ENCODE results near the gene ETS2.

Gene ETS2

DNA sequence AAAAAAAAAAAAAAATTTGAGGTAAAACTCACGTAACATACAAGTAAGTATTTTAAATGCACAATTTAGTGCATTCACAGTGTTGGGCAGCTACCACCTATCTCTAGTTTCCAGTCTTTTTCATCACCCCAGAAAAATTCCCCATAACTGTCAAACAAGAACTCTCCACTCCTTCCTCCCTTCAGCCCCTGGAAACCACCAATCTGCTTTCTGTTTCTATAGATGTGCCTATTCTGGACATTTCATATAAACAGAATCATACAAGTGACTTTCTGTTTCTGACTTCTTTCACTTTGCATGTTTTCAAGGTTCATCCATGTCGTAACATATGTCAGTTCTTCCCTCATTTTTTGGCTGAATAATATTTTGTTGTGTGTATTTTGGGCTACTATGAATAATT lies 24.9 kb upstream of the ETS2 start:
- DNase-seq: no peak

DNA sequence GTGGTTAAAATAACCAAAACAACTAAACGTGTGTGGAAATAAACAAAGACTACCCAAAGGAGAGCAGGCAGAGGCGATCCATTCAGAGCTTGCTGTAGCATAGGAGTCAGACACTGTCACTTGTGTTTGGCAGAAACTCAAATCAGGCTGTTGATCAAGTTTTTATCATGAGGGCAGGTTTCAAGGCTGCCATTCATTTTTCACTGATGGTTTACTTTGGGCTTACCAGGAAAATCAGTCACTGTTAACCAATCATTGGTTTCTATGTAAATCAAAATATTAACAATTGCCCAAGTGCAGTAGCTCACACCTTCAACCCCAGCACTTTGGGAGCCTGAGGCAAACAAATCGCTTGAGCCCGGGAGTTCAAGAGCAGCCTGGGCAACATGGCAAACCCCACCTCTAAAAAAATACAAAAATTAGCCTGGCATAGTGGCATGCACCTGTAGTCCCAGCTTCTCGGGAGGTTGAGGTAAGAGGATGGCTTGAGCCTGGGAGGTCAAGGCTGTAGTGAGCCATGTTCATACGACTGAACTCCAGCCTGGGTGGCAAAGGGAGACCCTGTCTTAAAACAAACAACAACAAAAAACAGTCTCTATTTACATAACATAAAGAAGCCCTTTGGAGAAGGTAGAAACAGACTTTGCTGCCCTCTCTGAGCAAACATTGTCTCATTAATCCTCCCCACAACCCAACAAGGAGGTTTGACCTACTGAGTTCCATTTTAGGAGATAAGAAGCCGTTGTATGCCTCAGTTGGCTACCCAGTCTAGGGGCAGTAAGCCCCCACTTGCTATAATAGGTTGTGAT lies 21.1 kb upstream of the ETS2 start:
- DNase-seq: no peak

DNA sequence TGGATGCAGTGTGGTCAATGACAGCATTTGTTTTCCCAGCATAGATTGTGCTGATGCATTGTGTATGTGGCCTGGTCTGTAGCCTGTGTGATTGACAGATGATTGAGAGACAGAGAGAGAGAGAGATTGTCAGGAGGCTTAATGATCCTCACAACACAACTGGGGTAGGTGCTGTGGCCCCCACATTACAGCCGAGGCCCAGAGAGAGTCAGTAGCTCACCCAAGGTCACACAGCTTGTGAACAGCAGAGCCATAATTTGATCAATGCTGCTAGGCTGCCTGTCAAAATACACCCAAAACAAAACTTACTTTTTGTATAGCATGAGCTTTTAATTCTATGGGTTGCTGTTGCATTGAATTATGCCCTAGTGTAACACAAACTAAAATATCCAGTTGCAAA lies 20.2 kb upstream of the ETS2 start:
- DNase-seq: no peak

DNA sequence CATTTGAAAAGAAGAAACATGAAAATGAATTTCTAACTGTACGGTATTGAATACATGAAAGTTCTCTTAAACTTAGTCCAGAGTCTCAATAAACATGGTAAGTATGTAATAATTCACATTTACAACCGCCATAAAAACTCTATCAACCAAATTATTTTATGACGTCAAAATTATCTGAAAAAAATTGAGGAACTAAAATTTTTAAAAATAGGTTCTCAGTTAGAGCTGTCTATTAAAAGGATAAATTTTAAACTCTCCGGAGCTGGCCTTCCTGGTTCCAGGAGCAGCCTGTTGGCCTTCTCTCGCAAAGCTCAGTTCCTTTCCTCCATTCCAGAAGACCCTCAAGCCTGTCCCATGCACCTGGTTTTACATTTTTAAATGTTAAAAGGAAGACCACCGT lies 18.7 kb upstream of the ETS2 start:
- no peak for DNase-seq

DNA sequence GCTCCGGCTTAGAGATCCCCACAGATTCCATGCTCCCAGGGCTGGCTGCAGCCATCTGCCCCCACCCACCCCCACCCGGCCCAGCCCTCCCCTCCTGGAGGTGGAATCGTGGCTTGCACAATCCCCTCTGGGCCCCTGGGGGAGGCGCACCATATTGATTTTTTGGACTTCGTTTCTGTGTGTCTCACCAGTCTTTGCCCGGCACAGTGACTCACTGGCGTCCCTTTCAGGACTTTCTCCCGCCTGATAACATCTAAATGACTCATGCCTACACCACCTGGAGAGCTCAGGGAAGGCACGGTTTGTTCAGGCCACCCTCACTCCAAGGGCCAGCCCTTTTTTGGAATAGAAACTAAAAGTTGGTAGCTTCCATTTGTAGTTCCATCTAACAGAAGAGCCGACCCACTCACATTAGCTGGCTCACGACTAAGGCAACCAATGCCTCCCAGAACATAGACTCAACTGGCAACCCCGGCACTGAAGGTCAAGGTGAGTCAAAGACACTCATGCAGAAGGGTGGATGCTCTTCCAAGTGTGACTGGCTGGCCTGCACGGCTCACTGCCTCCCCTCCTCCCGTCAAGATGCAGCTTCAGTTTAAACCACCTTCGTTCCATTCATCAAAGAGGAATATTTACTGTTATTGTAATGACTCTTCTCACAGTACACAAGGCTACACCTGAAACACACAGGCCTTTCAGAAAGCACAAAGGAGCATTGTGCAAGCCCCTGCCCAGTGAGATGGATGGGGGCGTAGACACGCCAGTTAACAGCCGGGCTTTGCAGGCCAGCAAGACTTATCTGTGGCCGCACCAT lies 18.1 kb upstream of the ETS2 start:
- DNase-seq: no peak

DNA sequence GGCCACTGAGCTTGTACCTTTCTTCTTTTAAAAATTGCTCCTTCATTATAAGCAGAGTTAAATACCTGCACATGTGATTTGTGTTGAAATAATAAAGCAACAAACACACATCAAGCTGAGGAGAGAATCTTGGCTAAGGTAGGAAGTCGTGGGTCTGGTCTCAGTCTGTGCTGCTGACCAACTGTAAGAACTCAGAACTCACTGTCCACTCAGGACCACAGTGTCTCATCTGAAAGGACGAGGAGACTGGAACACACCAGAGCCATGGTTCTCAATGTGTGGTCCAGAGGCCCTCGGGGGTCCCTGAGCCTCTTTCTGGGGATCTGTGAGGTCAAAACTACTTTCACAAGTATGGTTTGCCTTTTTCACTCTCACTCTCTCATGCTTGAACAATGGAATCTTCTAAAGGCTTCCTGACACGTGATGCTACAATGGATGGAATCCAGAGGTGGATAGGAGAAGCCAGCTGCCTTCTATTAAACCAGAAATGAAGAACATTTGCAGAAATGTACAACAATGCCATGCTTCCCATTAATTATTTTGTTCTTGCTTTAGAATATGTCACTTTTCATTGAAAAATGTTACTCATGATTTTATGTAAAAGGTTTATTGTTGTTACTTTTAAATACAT lies 17.3 kb upstream of the ETS2 start:
- no peak for DNase-seq

DNA sequence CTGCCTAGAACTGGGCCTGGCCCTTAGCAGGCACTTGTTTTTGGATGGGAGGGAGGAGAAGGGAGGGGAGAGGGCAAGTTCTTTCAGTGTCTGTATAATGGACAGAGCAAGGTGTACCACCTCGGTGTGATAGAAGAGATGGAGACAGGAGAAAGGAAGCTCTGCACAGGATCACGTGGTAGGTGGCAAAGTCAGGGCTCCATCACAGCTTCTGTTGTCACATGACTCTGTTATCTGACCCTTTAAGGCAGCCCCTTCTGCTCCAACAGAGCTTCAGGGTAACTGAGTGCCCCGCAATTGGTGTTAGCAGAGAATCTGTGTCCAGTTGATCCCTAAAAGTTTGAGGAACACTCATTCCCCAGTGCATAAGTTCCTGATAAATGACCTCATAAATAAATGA lies 16.5 kb upstream of the ETS2 start:
- no peak for DNase-seq

DNA sequence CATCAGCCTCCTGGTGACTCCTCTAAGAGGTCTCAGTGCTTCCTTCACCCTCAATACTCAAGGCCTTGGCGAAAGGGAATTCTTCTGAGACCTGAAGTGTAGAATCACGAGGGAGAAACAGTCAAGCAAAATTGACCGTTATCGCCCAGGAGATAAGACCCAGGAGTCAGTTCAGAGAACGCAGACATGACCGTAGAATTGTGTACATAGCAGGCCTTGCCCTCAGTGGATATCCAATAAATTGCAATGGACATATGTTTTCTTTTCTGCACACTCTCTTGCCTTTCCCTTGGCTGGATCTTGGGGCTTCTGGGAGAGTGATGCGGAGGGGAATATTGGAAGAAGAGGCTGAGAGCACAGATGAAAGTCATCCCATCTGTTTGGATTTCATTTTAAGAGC lies 15.7 kb upstream of the ETS2 start:
- DNase-seq: no peak

DNA sequence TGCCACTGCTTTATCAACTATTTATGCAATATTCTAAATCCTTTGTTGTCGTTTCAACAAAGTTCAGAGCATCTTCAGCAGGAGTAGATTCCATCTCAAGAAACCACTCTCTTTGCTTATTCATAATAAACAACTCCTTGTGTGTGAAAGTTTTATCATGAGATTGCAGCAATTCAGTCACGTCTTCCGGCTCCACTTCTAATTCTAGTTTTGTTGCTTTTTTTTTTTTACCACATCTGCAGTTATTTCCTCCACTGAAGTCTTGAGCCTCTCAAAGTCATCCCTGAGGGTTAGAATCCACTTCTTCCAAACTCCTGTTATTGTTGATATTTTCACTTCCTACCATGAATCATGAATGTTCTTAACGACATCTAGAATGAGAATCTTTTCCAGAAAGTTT lies 14.8 kb upstream of the ETS2 start:
- DNase-seq: no peak

DNA sequence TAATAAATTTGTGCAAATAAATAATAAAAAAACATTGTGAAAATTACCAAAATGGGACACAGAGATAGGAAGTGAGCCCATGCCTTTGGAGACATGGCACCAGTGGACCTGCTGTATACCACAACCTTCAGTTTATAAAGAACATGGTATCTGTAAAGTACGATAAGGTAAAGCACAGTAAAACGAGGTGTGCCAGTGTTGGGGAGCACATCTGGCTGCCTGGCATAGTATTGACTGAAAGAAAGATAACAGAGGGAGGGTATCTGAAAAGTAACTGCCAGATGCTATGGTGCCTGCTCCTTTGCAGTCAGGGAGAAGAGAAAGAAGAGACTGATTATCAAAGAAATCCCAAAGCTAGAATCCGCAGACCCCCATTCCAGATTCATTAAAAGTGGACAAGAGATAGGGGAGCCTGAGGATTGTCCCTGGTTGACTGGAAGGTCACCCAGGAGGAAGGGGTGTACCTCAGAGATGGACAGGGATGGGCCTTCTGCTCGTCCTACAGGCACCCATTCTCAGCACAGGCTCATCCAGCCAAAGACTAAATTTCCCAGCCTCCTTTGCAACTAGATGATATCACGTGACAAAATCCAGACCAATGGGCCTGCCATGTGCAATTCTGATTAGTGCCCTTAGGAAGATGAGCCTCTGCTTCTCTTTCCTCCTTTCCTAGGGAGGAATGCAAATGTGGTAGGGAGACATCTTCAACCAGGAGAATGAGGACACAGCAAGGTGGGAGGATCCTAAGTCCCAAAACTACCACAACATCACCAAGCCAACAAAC lies 12.9 kb upstream of the ETS2 start:
- DNase-seq: no peak

DNA sequence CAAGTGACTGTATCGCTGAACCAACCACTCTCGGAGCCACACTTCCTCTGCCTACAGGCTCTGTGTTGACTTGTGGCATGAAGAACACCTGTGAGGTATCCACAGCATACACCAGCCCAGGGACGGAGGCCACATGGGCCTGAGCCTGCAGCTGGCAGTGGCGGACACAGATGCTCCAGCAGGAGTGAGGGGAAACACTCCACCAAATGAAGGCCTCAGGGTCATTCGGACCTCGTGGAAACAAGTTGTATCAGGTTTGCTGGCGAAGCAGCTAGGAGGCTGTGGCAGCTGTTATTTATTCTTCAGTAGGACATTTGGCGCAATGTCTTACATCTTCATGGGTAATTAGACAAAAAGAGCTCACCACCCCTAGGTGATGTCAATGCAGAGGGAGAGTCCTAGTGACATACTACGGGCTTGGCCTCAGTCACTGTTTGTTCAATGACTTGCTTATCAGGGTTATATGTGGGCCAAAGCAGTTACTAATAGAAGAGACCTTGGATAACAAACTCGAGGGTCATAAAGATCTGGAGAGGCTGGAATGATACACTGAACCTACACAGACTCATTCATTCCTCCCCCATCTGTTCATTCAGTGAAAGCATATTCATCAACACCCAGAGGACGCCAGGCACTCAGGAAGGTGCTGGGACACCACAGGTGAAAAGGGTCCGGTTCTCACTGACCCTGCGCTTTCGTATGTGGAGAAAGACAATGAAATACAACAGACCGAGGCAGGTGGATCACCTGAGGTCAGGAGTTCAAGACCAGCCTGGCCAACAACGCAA lies 11.6 kb upstream of the ETS2 start:
- DNase-seq: no peak

DNA sequence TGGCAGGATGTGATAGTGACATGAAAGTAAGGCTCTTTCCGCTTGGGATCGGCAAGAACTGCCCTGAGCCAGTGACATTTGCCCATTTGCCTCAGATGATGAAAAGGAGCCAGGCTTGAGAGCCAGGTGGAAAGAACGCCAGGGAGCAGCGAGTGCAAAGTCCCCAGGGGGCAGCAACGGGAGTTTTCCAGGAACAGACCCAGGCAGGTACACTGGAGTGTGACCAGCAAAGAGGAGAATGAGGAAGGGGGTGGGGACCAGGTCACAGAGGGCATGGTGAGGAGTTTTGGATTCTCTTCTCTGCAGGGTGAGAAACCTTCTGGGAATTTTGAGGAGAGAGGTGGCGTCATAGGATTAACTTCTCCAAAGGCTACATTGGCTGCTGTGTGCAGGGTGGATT lies 10.8 kb upstream of the ETS2 start:
- DNase-seq: no peak

DNA sequence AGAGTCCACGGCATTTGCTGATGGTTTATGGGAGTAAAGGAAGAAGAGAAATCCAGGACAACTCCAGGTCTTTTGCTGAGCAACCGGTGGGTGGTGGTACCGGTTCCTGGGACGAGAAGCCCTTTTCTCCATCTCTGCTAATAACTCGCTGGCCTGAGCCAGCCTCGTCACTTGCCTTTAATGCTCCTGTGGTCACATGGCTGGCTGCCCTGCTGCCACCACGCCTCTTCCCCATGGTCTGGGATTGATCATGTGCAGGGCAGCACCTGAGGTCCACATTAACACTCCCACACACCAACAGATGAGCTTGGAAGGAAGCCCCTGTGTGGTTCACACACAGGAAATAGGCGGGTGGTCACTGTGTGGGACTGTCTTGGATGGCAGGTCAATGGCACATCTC lies 10.3 kb upstream of the ETS2 start:
- no peak for DNase-seq

DNA sequence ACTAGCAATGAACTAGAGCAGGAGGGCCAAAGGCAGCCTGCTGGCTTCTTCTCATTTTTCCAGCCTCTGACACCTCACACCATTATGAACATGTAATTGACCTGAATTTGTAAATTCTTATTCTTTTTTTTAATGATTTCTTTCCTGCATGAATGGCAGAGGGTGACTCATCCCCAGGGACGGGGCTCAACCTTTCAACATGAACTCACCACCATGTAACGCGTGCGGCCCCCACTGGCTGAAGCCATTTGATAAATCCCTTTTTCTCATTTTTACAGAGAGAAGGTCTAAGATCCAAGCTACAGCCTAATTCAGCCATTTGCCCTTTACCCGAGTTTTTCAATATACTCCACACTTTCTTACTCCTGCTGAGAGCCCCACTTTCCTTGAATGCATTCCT lies 9.3 kb upstream of the ETS2 start:
- DNase-seq: no peak

DNA sequence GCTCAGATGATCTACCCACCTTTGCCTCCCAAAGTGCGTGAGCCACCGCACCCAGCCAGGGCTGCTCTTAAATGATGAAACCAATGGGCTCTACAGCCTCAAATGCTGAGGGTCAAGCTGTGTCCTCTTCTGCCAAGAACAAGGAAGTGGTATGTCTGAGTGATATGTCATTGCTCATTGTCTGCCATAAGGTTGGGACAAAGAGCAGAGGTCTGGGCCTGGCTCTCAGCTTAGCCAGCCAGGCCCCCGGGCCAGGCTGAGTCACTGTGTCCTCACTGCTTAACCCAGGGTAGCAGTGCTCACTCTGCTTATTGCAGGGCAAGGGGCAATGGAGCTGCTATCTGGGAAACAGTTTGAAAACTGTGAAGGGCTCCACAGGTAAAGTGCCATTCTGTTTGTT lies 8.3 kb upstream of the ETS2 start:
- no peak for DNase-seq

DNA sequence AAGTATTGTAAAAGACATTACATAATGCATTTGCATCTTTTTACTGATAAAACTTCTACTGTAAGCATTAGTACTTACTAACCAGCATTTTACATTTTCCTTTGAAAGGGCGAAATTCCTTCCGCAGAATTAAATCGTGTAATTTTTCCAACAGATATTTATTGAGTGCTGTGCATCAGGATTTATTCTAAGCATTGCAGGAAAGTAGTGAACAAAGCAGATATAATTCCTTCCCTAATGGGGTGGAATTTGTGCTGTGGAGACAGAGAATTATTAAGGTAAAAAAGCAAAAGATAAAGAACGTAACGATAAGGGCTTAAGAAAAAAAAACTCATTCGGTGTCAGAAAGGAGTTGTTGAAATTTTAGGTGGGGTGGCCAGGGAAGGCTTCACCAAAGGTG lies 7.6 kb upstream of the ETS2 start:
- DNase-seq: no peak

DNA sequence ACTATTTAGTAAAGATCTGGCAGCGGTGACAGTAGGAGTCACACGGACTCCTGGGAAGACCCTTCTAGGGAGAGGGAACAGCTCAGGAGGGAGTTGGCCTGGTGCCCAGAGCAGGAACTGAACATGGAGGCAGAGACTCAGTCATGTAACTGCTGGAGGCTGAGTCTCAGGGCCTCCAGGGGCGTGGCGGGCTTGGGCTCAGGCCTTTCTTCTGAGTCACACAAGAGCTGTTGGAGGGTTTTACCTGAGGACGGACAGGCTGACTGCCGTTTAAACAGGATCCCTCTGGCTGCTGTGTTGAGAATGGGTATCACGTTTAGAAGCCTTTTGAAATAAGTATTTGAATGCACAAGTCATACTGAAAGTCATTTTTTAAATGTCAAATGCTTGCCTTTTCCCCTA lies 7.2 kb upstream of the ETS2 start:
- DNase-seq: no peak

DNA sequence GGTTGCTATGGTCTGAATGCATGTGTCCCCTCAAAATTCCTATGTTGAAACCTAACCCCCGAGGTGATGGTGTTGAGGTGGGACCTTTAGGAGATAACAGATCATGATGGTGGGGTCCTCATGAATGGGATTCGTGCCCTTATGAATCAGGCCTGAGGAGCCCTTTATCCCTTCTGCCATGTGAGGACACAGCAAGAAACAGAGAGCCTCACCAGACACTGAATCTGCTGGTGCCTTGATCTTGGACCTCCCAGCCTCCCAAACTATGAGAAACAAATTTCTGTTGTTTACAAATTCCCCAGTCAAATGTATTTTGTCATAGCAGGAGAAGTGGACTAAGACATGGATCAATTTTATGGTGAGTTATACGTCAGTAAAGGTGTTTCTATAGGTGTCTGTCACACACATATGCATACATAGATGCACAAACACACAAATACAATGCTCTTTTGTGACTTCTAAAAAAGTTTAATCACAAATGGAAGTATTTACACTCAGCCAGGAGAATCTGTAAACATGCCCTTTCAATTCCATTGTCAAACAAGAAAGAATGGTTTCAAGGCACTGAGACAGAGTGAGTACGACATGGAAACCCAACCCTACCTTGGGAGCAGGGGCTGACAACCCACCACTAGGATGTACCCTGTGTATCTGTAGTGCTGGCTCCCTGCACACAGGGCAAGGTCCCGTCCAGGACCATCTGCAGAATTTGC lies 5.5 kb upstream of the ETS2 start:
- no peak for DNase-seq

DNA sequence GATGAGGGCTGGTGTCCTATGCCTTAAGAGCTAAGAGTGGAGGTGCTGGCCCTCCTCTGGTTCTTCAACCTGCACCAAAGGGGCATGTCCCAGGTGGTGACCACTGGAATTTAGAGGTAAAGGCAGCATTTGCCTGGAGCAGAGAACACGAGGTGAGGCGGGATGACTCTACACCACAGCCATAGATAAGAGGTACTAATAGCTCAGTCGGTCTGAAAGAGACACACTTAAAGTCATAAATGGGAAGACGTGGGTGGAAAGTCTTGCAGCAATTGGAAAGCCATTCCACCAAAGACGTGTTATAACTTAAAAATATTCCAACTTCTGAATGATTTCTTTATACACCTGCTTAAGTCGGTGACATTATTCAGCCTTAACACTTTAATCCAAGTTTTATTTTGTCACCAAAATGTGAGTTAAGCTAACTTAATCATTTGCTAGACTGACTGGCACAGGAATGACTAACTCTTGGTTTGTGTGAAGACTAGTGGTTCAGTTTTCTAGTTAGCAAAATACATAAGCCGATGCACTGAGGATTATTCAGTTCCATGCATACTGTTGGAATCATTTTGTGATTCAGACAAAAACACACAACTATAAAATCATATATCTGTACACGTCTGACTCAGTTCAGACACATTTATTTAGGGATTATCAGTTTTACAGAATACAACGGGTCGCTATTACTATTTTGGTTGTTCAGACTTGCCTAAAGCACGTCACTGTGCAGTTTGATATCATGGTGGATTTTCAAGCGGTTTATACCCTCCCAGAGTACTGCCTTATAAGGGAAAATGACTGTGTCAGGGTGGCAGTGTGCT lies 4.6 kb upstream of the ETS2 start:
- DNase-seq: no peak

All from activated naive CD4-positive, alpha-beta T cell (primary cell).